Small intestine (tissue), 7 donors: ENCODE results near the gene MEIOSIN. TPM values are rescaled to one million over a fixed set of nuclear protein-coding genes. Genes with fewer than 3 reads are reported as not detected.

Source experiments
- DNase-seq, 2 donors: peaks; one replicate each; pipeline versions ENCODE4 v3.0.0 to v3.0.0-alpha.2; 2013
- FAIRE-seq: peaks from 2 replicates; lab custom pipeline; 2012; peaks lifted over from hg19 to GRCh38; lab: Jason Lieb, UNC
- H3K27ac ChIP-seq, 3 donors: one replicate each; pipeline ENCODE4 v1.5.1; 2013; ENCODE audit warnings: low read length in 2 of 3, mild to moderate bottlenecking in 2 of 3, control low read depth in 1 of 3, inconsistent platforms in 1 of 3, low read depth in 1 of 3, moderate library complexity in 1 of 3
- H3K27me3 ChIP-seq, 3 donors: one replicate each; pipeline ENCODE4 v1.6.1; 2013; ENCODE audit warnings: low read length in 3 of 3, inconsistent platforms in 1 of 3; ENCODE audit not compliant: control insufficient read depth in 3 of 3, insufficient read depth in 3 of 3
- H3K36me3 ChIP-seq, 3 donors: one replicate each; pipeline ENCODE4 v1.6.1; 2013; ENCODE audit warnings: low read length in 3 of 3, inconsistent platforms in 1 of 3, low read depth in 1 of 3, mild to moderate bottlenecking in 1 of 3, moderate library complexity in 1 of 3; ENCODE audit not compliant: control insufficient read depth in 3 of 3, insufficient read depth in 2 of 3
- H3K4me1 ChIP-seq, 3 donors: one replicate each; pipeline ENCODE4 v1.6.1; 2013; ENCODE audit warnings: low read length in 2 of 3, inconsistent platforms in 1 of 3, low read depth in 1 of 3, mild to moderate bottlenecking in 1 of 3, moderate library complexity in 1 of 3; ENCODE audit not compliant: control insufficient read depth in 3 of 3, insufficient read depth in 2 of 3
- H3K4me3 ChIP-seq, 3 donors: one replicate each; pipeline ENCODE4 v1.5.1; 2013; ENCODE audit warnings: low read length in 3 of 3, control low read depth in 1 of 3, inconsistent platforms in 1 of 3, low read depth in 1 of 3, mild to moderate bottlenecking in 1 of 3, moderate library complexity in 1 of 3
- H3K9me3 ChIP-seq, 2 donors: one replicate each; pipeline ENCODE4 v1.6.1; 2013; ENCODE audit warnings: low read depth in 1 of 2, low read length in 1 of 2; ENCODE audit not compliant: control insufficient read depth in 2 of 2, insufficient read depth in 1 of 2
- WGBS, 3 donors: extraction: QIAGEN DNeasy Blood & Tissue Kit; methylation state at CpG; one replicate each; pipeline ENCODE4 v1.1.7; 2013; 5-methylcytosine and 5-hydroxymethylcytosine counted together
- polyA plus RNA-seq, 4 donors: library from polyadenylated mRNA; stranded (reverse) in 3 of 4; unstranded in 1 of 4; fragments of 200-250 nt in 3 of 4; fragments of 120-200 nt in 1 of 4; gene quantifications; one replicate each; pipeline versions ENCODE4 v1.2.1 to v1.2.3, GENCODE V29; 2013
- donor health status: healthy with polysubstance abuse.
- donor health status: control.
- donor health status: control.
- donor health status: Bipolar disorder and iron deficiency.
- donor health status: healthy.

Gene MEIOSIN
- polyA plus RNA-seq, 4 donors, result not detected

GRCh38 chr19:45777395-45777961, 44.2 kb downstream of the MEIOSIN start:
- Histone ChIP-seq H3K9me3 (no peaks in the 10 kb centered on the region), H3K27ac (no peak overlapping the region), H3K27me3 (no peaks in the 10 kb centered on the region), H3K4me1 (peaks cover 6 to 48% (median 8%) of the 10 kb centered on the region in 3 donors), H3K4me3 (no peak overlapping the region), H3K36me3 (peaks cover 0 to 48% (median 0%) of the 10 kb centered on the region in 3 donors)
- no peak for FAIRE-seq
- DNase-seq, result no peak
- 94 to 97% (median 95%) methylated on average over 33 to 34 of the region's 34 CpGs for WGBS, 3 donors

GRCh38 chr19:45778010-45778661, 44.9 kb downstream of the MEIOSIN start:
- FAIRE-seq, result no peak
- Histone ChIP-seq H3K4me1 (peaks cover 0 to 41% (median 6%) of the 10 kb centered on the region in 3 donors), H3K27ac (no peak overlapping the region)

GRCh38 chr19:45779231-45780145, 46.2 kb downstream of the MEIOSIN start:
- FAIRE-seq, result no peak
- Histone ChIP-seq H3K4me3 (peak overlapping the region in 2 of 3 donors; percentile 27 to 34), H3K36me3 (peaks cover 0 to 50% (median 0%) of the 10 kb centered on the region in 3 donors), H3K27ac (peak overlapping the region in 1 of 3 donors; percentile 46), H3K27me3 (no peaks in the 10 kb centered on the region), H3K9me3 (no peaks in the 10 kb centered on the region), H3K4me1 (peaks cover 0 to 33% (median 5%) of the 10 kb centered on the region in 3 donors)
- DNase-seq, result peak; percentile 92 to 94
- WGBS, 3 donors, result 2 to 11% (median 6%) methylated on average over 46 to 48 of the region's 48 CpGs

More at GRCh38 chr19:45778010-45778661, 44.9 kb downstream of the MEIOSIN start:
- no peak for DNase-seq
- Histone ChIP-seq H3K4me3 (no peak overlapping the region), H3K27me3 (no peaks in the 10 kb centered on the region), H3K36me3 (peaks cover 0 to 44% (median 0%) of the 10 kb centered on the region in 3 donors), H3K9me3 (no peaks in the 10 kb centered on the region)
- 89 to 94% (median 90%) methylated on average over 27 to 28 of the region's 28 CpGs for WGBS, 3 donors

- FAIRE-seq, result no peak
- Histone ChIP-seq H3K4me3 (peak overlapping the region in 1 of 3 donors; percentile 10), H3K36me3 (peaks cover 0 to 52% (median 0%) of the 10 kb centered on the region in 3 donors), H3K27me3 (no peaks in the 10 kb centered on the region), H3K27ac (no peak overlapping the region), H3K9me3 (no peaks in the 10 kb centered on the region), H3K4me1 (peaks cover 0 to 28% (median 5%) of the 10 kb centered on the region in 3 donors)
- DNase-seq, result peak in 1 of 2 donors; percentile 26
- WGBS, 3 donors, result 15 to 31% (median 26%) methylated on average over 4 of the region's 4 CpGs
Observed at GRCh38 chr19:45780146-45780447, 46.9 kb downstream of the MEIOSIN start.

GRCh38 chr19:45780448-45781213, 47.4 kb downstream of the MEIOSIN start:
- DNase-seq, result no peak
- no peak overlapping the region for H3K27ac ChIP-seq
- H3K9me3 ChIP-seq, result no peaks in the 10 kb centered on the region
- H3K36me3 ChIP-seq, result peaks cover 0 to 57% (median 0%) of the 10 kb centered on the region in 3 donors
- H3K4me3 ChIP-seq, result peak overlapping the region in 1 of 3 donors; percentile 23
- FAIRE-seq, result no peak
- H3K4me1 ChIP-seq, result peaks cover 0 to 28% (median 5%) of the 10 kb centered on the region in 3 donors
- 35 to 39% (median 37%) methylated on average over 8 to 13 of the region's 13 CpGs for WGBS, 3 donors
- H3K27me3 ChIP-seq, result no peaks in the 10 kb centered on the region

GRCh38 chr19:45781214-45782161, 48.2 kb downstream of the MEIOSIN start:
- H3K36me3 ChIP-seq, result peaks cover 0 to 62% (median 3%) of the 10 kb centered on the region in 3 donors
- H3K4me3 ChIP-seq, result peak overlapping the region in 1 of 3 donors; percentile 39
- WGBS, 3 donors, result 17 to 45% (median 31%) methylated on average over 17 of the region's 17 CpGs
- DNase-seq (peak; percentile 9 to 41), FAIRE-seq (no peak)
- peaks cover 0 to 28% (median 5%) of the 10 kb centered on the region in 3 donors for H3K4me1 ChIP-seq
- peak overlapping the region in 1 of 3 donors; percentile 42 for H3K27ac ChIP-seq
- no peaks in the 10 kb centered on the region for H3K27me3 ChIP-seq
- no peaks in the 10 kb centered on the region for H3K9me3 ChIP-seq

GRCh38 chr19:45782162-45782691, 49.0 kb downstream of the MEIOSIN start, which contains the start of gene DMPK:
DMPK (minus strand) TSS chr19:45782490; CDS start chr19:45782352, 138 bp downstream.
- no peaks in the 10 kb centered on the region for H3K27me3 ChIP-seq
- no peak for FAIRE-seq
- peaks cover 0 to 28% (median 5%) of the 10 kb centered on the region in 3 donors for H3K4me1 ChIP-seq
- H3K9me3 ChIP-seq, result no peaks in the 10 kb centered on the region
- 40 to 45% (median 43%) methylated on average over 17 to 18 of the region's 18 CpGs for WGBS, 3 donors
- peak in 1 of 2 donors; percentile 14 for DNase-seq
- peak within 1 kb of the TSS in 2 of 3 donors; percentile 51 to 70 for H3K27ac ChIP-seq
- peaks cover 2 to 62% (median 6%) of the 10 kb centered on the region in 3 donors for H3K36me3 ChIP-seq
- H3K4me3 ChIP-seq, result peak within 1 kb of the TSS in 1 of 3 donors; percentile 39
